DOHH2 (cell line): ENCODE results near the gene PSMB5.
"Not testable (repeated sequence)": the region's sequence is repeated elsewhere in the genome, so short reads cannot be mapped to it uniquely, and the experiment has no call there.

Experiments
- H3F3A ChIP-seq: fragments of 200-600 bp; sonication (generic), shearing (Covaris generic); 2 replicates; pipeline ENCODE4 v1.6.0; 2016; ENCODE audit warnings: antibody characterized with exemption, mild to moderate bottlenecking; ENCODE audit not compliant: control insufficient read depth, insufficient read depth
- H3K27ac ChIP-seq: fragments of 200-600 bp; sonication (generic); 2 replicates; pipeline ENCODE4 v1.5.1; 2014; ENCODE audit warnings: low read depth, mild to moderate bottlenecking, low read length, moderate library complexity
- H3K27me3 ChIP-seq: fragments of 200-600 bp; sonication (generic); 2 replicates; pipeline ENCODE4 v1.6.1; 2014; ENCODE audit warnings: mild to moderate bottlenecking, low read length, mixed read lengths; ENCODE audit not compliant: control insufficient read depth
- H3K36me3 ChIP-seq: fragments of 200-600 bp; sonication (generic); 2 replicates; pipeline ENCODE4 v1.6.1; 2014; ENCODE audit warnings: mild to moderate bottlenecking, low read length, moderate library complexity, mixed read lengths; ENCODE audit not compliant: control insufficient read depth
- H3K4me1 ChIP-seq: fragments of 200-600 bp; sonication (generic); 2 replicates; pipeline ENCODE4 v1.6.1; 2014; ENCODE audit warnings: mild to moderate bottlenecking, low read length, mixed read lengths; ENCODE audit not compliant: control insufficient read depth
- H3K4me2 ChIP-seq: fragments of 200-600 bp; sonication (generic); 2 replicates; pipeline ENCODE4 v1.6.0; 2014; ENCODE audit warnings: mild to moderate bottlenecking, low read length, moderate library complexity
- H3K4me3 ChIP-seq: fragments of 200-600 bp; sonication (generic); 2 replicates; pipeline ENCODE4 v1.5.1; 2014; ENCODE audit warnings: mild to moderate bottlenecking, low read length, mixed read lengths
- H3K79me2 ChIP-seq: fragments of 200-600 bp; sonication (generic); 2 replicates; pipeline ENCODE4 v1.6.1; 2014; ENCODE audit warnings: mild to moderate bottlenecking, low read length, mixed read lengths; ENCODE audit not compliant: control insufficient read depth
- H3K9me2 ChIP-seq: fragments of 200-600 bp; sonication (generic); replicated peaks from 2 replicates; pipeline ENCODE4 v1.6.1; 2014; ENCODE audit warnings: mild to moderate bottlenecking, low read length, mixed read lengths; ENCODE audit not compliant: control insufficient read depth
- H3K9me3 ChIP-seq: fragments of 200-600 bp; sonication (generic); 2 replicates; pipeline ENCODE4 v1.6.1; 2014; ENCODE audit warnings: antibody characterized with exemption, low read length, mixed read lengths; ENCODE audit not compliant: control insufficient read depth, insufficient read depth
- H4K20me1 ChIP-seq: fragments of 200-600 bp; sonication (generic); 2 replicates; pipeline ENCODE4 v1.6.0; 2014; ENCODE audit warnings: low read depth, mild to moderate bottlenecking, antibody characterized with exemption, low read length, moderate library complexity; ENCODE audit not compliant: control insufficient read depth, insufficient read depth
- CTCF ChIP-seq: fragments of 200-600 bp; sonication (generic); IDR thresholded peaks from one replicate; pipeline ENCODE4 v1.5.1; 2014; ENCODE audit warnings: antibody characterized with exemption, mild to moderate bottlenecking, low read depth, low read length; ENCODE audit not compliant: poor library complexity, severe bottlenecking
- EZH2phosphoT487 ChIP-seq: fragments of 200-600 bp; sonication (generic); IDR thresholded peaks from 2 replicates; pipeline ENCODE4 v1.6.1; 2017; ENCODE audit warnings: borderline replicate concordance, mild to moderate bottlenecking, antibody characterized with exemption, low read length, moderate library complexity, mixed read lengths

The PSMB5 gene

GRCh38 chr14:23018107-23018506 lies 16.6 kb downstream of the PSMB5 start:
- Histone ChIP-seq H3F3A (peaks cover 1% of the 10 kb centered on the region), H3K27me3 (no peaks in the 10 kb centered on the region), H3K9me2 (no peaks in the 10 kb centered on the region), H3K4me1 (no peaks in the 10 kb centered on the region), H3K79me2 (no peaks in the 10 kb centered on the region), H4K20me1 (no peaks in the 10 kb centered on the region), H3K36me3 (no peaks in the 10 kb centered on the region), H3K27ac (no peak overlapping the region), H3K4me2 (no peak overlapping the region), H3K9me3 (no peaks in the 10 kb centered on the region), H3K4me3 (no peak overlapping the region)
- no peak for TF ChIP-seq CTCF

- Histone ChIP-seq H3K79me2 (no peaks in the 10 kb centered on the region), H3K9me2 (no peaks in the 10 kb centered on the region), H3K9me3 (no peaks in the 10 kb centered on the region), H3K4me1 (no peaks in the 10 kb centered on the region), H4K20me1 (no peaks in the 10 kb centered on the region), H3K27ac (no peak overlapping the region), H3K27me3 (no peaks in the 10 kb centered on the region), H3K4me3 (no peak overlapping the region), H3K4me2 (no peak overlapping the region), H3K36me3 (no peaks in the 10 kb centered on the region), H3F3A (no peaks in the 10 kb centered on the region)
- TF ChIP-seq EZH2phosphoT487 (no peak), CTCF (no peak)
These were observed 17.6 kb downstream of the PSMB5 start for GRCh38 chr14:23017091-23017490.

- Histone ChIP-seq H3K27me3 (no peaks in the 10 kb centered on the region), H3K79me2 (no peaks in the 10 kb centered on the region), H3K9me3 (no peaks in the 10 kb centered on the region), H4K20me1 (no peaks in the 10 kb centered on the region), H3K27ac (no peak overlapping the region), H3K36me3 (no peaks in the 10 kb centered on the region), H3K9me2 (no peaks in the 10 kb centered on the region), H3K4me1 (peaks cover 6% of the 10 kb centered on the region), H3K4me2 (no peak overlapping the region), H3F3A (peaks cover 5% of the 10 kb centered on the region; the same call in 1 of the 2 replicates), H3K4me3 (no peak overlapping the region)
- no peak for TF ChIP-seq CTCF
- no peak for TF ChIP-seq EZH2phosphoT487
These were observed 19.1 kb downstream of the PSMB5 start for GRCh38 chr14:23015618-23016017.

GRCh38 chr14:23013749-23014054 lies 21.0 kb downstream of the PSMB5 start:
- not testable (repeated sequence) for H3K36me3 ChIP-seq, H3K27me3 ChIP-seq, H3K27ac ChIP-seq, H3K9me2 ChIP-seq, H3K9me3 ChIP-seq, H3K79me2 ChIP-seq, H4K20me1 ChIP-seq, H3K4me2 ChIP-seq, H3K4me3 ChIP-seq
- peaks cover 15% of the 10 kb centered on the region for H3F3A ChIP-seq
- H3K4me1 ChIP-seq: peaks cover 22% of the 10 kb centered on the region
